NOMO-1 treated with dmso at 0.1 percent for 144 hours (cell line): ENCODE results near the gene IRAK2.
A peak's percentile ranks its signal among the peaks of the same experiment; 100 is the strongest.
"Not testable (repeated sequence)": the region's sequence is repeated elsewhere in the genome, so short reads cannot be mapped to it uniquely, and the experiment has no call there.

Experiments
- DNase-seq: peaks from one replicate; lab custom pipeline; 2025; ENCODE audit not compliant: unreplicated experiment; lab: John Stamatoyannopoulos, UW

IRAK2 gene

GRCh38 chr3:10164546-10165393, at the start of gene IRAK2:
Gene IRAK2, plus strand, starts transcription at chr3:10164919. Its CDS starts 36 bp downstream, at chr3:10164955.
- DNase-seq, result peak; percentile 28

GRCh38 chr3:10115326-10116137, 49.2 kb upstream of the IRAK2 start, which contains the start of gene BRK1:
Gene BRK1, plus strand, starts transcription at chr3:10115675. Its CDS starts 27 bp downstream, at chr3:10115702.
- peak; percentile 98 for DNase-seq

- DNase-seq, result no peak
Measured at GRCh38 chr3:10116138-10116460, 48.6 kb upstream of the IRAK2 start.

- no peak for DNase-seq
Measured at GRCh38 chr3:10116928-10117327, 47.8 kb upstream of the IRAK2 start.

GRCh38 chr3:10119376-10119775, 45.3 kb upstream of the IRAK2 start:
- no peak for DNase-seq

GRCh38 chr3:10121064-10121463, 43.7 kb upstream of the IRAK2 start:
- no peak for DNase-seq

- DNase-seq, result no peak
Measured at GRCh38 chr3:10122724-10123123, 42.0 kb upstream of the IRAK2 start.

- DNase-seq, result not testable (repeated sequence)
Measured at GRCh38 chr3:10135872-10136271, 28.8 kb upstream of the IRAK2 start.

GRCh38 chr3:10136426-10137005, 28.2 kb upstream of the IRAK2 start:
- no peak for DNase-seq

GRCh38 chr3:10137178-10137577, 27.5 kb upstream of the IRAK2 start:
- DNase-seq, result no peak

GRCh38 chr3:10140996-10141546, 23.6 kb upstream of the IRAK2 start:
- DNase-seq, result no peak

GRCh38 chr3:10142707-10143560, 21.8 kb upstream of the IRAK2 start:
- DNase-seq, result no peak

GRCh38 chr3:10145685-10146084, 19.0 kb upstream of the IRAK2 start:
- DNase-seq, result no peak

GRCh38 chr3:10149226-10149625, 15.5 kb upstream of the IRAK2 start:
- peak; percentile 71 for DNase-seq

GRCh38 chr3:10150987-10151386, 13.7 kb upstream of the IRAK2 start:
- no peak for DNase-seq

GRCh38 chr3:10154335-10155122, 10.2 kb upstream of the IRAK2 start:
- no peak for DNase-seq

- DNase-seq, result no peak
Measured at GRCh38 chr3:10155123-10155472, 9.6 kb upstream of the IRAK2 start.

GRCh38 chr3:10155658-10156057, 9.1 kb upstream of the IRAK2 start:
- no peak for DNase-seq

GRCh38 chr3:10157031-10157430, 7.7 kb upstream of the IRAK2 start:
- DNase-seq, result no peak

GRCh38 chr3:10158555-10158954, 6.2 kb upstream of the IRAK2 start:
- not testable (repeated sequence) for DNase-seq
